Measurements from ENCODE around the gene DLGAP1. TPM values are rescaled to one million over a fixed set of nuclear protein-coding genes. Genes with fewer than 3 reads are reported as not detected.

The DLGAP1 gene
- total RNA-seq, 1 donor from 2014 or later = 3.7 TPM

DNA sequence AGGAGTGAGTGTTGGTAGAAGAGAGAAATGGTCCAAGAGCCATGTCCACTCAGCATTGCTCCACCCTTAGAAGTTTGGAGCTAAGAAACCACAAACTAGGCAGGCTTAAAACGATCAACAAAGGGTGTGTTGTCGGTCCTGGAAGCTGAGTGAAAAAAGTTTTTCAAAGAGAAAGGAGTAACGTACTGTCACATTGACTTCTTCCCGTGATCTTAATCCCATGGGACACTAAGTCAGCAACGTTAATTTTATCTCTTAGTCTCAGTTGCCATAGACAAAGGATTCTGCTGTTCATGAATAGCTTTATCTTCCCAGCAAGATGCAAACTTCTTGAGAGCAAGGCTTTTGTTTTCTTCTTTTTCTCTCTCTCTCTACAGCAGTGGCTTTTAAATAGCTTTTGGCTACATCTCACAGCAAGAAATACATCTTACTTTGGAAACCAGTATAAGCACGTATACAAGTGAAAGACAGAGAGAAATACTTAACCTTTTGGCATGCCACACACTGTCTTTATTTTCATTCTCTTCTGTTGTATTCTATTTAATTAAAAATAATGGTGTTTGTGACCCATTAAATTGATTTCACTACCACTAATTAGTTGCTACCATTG lies 627.8 kb downstream of the DLGAP1 start:
- no peak for DNase-seq (ENCODE audit: low read depth, low spot score)

DNA sequence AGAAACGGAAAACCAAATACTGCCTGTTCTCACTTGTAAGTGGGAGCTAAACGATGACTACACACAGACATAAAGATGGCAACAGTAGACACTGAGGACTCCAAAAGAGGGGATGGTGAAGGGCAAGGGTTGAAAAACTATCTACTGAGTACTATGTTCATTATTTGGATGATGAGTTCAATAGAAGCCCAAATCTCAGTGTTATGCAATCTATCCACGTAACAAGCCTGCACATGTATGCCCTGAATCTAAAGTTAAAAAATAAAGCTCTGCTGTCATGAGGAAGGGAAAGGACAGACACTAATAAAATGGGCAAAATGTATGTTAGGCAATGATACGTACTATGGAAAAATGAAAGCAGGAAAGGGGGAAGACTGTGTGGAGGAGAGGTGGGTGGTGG lies 629.1 kb downstream of the DLGAP1 start:
- DNase-seq (ENCODE audit: low read depth, low spot score) = no peak

DNA sequence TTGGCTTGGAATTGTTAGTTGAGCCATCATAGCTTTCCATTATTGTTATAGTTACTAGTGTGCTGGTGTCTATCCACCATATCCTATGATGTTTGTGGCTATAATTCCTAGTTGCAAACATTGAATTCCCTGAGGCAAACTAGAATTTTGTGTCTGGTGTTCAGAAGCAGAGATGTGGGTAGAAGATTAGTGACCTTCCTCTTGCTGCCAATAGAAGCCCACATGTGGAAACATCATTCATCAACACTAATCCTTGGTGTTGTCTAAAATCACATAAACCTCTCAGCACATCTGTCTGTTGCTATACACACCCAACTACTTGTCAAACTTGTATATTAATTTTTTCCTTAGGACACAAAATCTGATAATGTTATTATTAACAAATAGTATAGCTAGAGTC lies 631.0 kb downstream of the DLGAP1 start:
- no peak for DNase-seq (ENCODE audit: low read depth, low spot score)

DNA sequence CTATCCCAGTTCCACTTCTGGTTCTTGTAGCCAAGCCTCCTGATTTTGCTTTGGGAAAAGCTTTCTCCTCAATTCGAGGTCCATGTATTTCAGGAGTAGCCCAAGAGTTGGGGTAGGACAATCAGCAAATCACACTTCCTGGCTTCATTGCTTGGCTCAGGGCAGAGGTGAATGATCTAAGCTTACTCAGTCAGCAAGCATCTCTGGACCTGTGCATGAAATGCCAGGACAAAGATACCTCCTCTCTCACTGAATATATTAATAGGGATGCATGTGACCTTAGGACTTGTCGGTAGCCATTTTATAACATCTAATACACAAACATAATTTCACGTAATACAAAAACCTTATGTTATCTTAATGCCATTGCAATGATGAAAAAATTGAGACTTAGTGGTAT lies 632.0 kb downstream of the DLGAP1 start:
- DNase-seq (ENCODE audit: low read depth, low spot score) = no peak

GRCh38 chr18:3821524-3821923 lies 633.6 kb downstream of the DLGAP1 start:
- DNase-seq (ENCODE audit: low read depth, low spot score) = no peak

DNA sequence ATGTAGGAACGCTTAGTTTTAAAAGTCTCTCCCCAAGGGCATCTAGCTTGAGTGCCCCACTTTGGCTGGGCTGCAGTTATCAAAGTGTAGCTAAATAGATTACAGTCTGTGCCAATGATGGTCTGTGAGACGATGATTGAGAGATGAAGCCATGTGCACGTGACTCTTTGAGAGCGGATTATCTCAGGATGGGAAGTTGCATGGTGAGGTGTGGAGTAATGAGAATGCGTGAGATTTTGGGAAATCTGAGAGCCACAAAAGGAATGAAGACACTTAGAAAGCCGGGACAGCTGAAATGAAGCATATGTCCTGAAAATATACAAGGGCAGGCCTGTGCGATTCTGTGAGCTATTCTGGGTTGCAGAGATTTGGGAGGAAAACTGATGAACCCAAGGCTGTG lies 635.1 kb downstream of the DLGAP1 start:
- no peak for DNase-seq (ENCODE audit: low read depth, low spot score)

DNA sequence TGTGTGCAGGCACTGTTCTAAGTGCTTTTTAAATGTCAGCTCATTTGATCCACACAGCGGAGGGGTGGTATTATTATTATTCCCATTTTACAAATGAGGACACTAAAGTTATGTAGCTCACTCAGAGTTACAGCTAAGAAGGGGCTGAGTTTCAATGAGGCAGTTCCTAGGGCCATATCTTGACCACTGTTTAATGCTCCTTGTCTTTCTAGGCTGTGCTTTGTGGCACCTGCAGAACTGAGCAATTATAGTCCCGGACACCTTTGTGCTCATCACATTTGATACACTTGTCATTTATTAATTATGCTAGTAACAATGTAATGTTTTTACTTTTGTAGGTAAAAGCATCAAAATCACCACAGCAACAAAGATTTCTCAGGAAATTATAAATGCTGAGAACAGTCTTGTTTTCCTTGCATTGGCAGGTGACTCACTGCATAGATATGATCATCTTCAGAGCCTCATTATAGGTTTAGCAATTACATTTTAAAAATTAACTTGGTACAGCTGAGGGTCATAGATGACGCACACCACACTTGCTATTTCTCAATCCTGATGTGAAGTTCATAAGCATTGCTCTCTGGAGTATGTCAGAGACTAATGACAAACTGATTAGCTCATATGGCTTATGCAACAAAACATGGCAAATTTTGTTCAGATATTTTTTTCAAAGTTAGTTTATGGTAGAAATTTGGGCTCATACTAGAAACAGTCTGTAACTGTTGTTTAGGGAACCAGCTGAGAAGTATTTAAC lies 638.3 kb downstream of the DLGAP1 start:
- DNase-seq (ENCODE audit: low read depth, low spot score) = peak; percentile 52

DNA sequence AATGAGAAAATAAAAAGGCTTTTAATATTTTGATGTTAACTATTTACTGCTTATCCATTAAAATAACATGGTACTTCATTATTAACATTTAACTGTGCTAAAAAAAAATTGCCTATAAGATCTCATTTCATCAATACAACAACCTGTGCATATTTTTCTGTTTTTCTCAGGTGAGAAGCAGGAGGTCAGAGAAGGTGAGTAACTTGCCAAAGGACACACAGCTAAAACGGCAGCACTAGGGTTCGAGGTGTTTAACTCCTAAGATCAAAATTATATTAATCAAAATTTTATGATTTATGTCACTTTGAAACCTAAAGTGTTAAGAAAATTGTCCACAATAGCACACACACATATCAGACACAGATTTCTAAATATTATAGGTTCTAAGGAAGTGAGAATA lies 639.1 kb downstream of the DLGAP1 start:
- no peak for DNase-seq (ENCODE audit: low read depth, low spot score)

- DNase-seq (ENCODE audit: low read depth, low spot score) = no peak
Measured at GRCh38 chr18:3814816-3815215, 640.3 kb downstream of the DLGAP1 start.

GRCh38 chr18:3810296-3810695 lies 644.8 kb downstream of the DLGAP1 start:
- DNase-seq (ENCODE audit: low read depth, low spot score) = no peak

DNA sequence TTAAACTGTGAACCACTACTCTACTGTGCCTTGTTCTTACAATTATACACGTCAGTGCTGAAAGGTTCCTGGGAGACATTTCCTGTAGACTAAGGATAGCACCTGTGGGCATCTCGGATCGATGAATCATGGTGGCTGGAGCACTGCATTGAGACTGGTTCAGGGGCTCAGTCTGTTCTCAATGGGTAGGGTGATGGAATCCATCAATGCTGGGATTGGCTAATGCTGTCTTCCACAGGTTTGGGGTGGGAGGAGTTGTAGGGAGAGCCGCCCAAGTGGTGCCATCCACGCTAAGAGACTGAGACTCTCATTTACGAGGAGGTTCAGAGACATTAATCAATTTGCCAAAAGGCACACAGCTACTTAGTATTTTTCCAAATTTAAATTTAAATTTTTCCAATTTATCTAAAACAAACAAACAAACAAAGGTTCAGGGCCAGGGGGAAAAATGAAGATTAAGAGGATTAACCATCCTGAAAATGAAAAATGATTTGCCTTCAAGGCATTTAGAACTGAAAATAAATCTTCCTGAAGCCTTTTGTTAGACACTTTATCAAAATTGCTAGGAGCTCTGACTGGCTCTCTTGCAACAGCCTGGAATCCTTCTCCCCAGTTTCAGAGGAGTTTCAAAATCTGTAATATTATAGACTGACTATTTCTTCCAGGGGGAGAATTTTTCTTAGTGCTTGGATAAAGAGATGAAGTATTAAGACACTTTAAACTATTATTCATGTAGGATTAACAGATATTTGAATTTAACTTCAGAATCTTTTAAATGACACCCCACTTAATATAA lies 645.9 kb downstream of the DLGAP1 start:
- no peak for DNase-seq (ENCODE audit: low read depth, low spot score)

- DNase-seq (ENCODE audit: low read depth, low spot score) = no peak
Measured at GRCh38 chr18:3806656-3807055, 648.5 kb downstream of the DLGAP1 start.

GRCh38 chr18:3804336-3804735 lies 650.8 kb downstream of the DLGAP1 start:
- no peak for DNase-seq (ENCODE audit: low read depth, low spot score)

DNA sequence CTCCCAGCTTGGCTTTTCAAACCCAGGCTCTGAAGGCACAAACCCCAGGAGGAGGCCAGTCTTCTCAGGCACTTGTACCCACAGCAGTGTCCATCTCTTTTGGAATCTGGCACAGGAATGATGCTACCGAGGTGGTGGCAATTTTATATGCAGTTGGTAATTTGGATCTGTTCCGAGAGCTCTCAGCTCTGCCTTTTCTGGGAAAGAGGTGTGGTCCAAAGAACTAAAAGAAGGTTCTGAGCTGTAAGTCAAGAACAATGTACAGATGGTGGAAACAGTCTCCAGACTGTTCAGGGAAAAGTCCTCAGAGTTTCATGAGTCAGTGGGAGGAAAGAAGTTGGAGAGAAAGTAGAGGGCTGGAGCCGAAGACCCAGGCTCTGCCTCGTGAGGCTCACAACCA lies 651.8 kb downstream of the DLGAP1 start:
- no peak for DNase-seq (ENCODE audit: low read depth, low spot score)

DNA sequence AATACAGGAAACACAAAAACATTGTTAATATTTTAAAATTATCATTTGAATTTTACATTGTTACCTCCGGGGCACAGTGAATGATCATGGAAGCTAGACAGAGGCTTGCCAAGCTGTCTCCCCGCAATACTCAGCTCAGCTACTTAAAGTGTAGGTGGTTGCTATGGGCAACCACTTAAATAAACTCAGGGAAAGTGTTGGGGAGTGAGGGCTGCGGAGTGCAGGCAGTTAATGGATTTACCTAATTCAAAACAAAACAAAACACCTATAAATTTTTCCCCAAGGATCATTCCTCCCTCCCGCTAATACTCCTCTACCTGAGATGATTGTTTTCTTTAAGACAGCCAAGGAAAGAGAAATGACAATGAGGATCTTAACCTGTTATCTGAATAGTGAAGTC lies 655.6 kb downstream of the DLGAP1 start:
- DNase-seq (ENCODE audit: low read depth, low spot score) = no peak

- DNase-seq (ENCODE audit: low read depth, low spot score) = no peak
Measured at GRCh38 chr18:3798032-3798431, 657.1 kb downstream of the DLGAP1 start.

- DNase-seq (ENCODE audit: low read depth, low spot score) = no peak
Measured at GRCh38 chr18:3796434-3796833, 658.7 kb downstream of the DLGAP1 start.

DNA sequence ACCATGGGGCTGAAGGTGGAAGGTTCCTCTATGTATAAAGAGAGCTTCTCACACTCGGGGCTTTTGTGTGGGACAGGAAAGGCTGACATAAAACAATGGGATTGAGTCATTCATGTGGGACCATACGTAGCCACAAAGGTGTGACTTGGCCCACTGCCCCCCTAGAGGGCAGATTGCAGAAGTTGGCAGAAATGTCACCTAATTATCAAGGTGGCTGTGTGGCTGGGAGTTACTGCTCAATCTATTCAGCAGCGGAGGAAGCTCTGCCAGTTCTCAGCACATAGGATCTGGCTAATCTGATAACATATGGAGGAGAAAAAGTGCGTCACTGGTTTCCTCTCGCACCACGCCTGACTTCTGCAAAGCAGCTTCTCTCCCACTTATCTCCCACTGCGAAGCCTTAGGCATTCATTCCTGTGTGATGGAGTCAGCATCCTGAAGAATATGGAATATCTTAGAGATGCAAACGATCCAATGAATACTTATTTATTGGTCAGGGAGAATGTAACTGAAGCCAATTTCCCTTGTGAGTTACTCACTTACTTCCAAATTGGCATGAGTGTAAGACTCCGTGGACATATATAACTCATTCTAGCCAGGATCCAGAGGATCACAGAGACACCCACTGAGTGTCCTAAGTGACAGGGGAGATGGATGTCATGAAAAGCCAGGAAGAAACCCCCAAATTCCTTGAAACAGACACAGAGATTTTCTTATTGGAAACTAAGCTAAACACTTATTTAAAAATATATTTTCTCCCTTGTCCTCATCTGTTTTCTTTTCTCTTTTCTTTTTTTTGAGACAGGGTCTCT lies 660.4 kb downstream of the DLGAP1 start:
- DNase-seq (ENCODE audit: low read depth, low spot score) = peak; percentile 97

DNA sequence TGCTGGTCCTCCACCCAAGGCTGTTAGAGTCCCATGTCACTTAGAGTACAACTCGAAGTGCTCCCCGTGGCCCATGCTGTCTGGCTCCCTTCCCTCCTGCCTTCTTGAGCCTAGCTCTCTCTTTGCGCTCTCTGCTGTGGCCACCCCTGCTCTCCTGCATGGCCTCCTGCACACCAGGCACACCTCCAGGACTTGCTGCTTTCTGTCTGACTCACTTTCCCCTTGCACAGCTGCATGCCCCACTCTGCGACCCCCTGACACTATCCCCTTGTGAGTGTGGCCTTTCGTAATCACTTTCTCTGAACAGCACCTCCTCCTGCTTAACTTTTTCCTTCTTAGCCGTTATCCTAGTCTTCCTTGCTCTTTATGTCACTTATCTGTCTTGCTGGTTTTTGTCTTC lies 661.6 kb downstream of the DLGAP1 start:
- DNase-seq (ENCODE audit: low read depth, low spot score) = no peak

- DNase-seq (ENCODE audit: low read depth, low spot score) = no peak
Measured at GRCh38 chr18:3793111-3793510, 662.0 kb downstream of the DLGAP1 start.

DNA sequence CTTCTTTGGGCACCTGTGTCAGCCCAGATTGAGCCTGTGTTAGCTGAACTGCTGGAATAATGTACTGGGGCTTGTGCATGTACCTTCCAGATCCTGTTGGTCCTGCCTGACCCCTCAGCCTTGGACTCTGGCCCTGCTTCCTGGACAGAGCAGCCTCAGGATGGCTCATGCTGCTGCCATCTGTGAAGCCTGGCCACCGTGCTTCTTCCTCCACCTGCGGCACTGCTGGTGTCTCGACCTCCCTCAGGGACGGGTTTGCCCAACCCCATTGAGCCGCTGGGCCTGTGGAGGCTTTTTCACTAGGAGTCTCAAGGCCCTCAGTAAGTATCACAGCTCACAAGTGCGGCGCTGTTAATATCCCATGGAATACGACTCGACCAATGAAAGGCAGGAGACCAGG lies 662.4 kb downstream of the DLGAP1 start:
- DNase-seq (ENCODE audit: low read depth, low spot score) = no peak

- DNase-seq (ENCODE audit: low read depth, low spot score) = peak; percentile 59
Measured at GRCh38 chr18:3791238-3791637, 663.9 kb downstream of the DLGAP1 start.
